ENCODE measurements around the gene CWH43.
"Not testable (repeated sequence)": the region's sequence is repeated elsewhere in the genome, so short reads cannot be mapped to it uniquely, and the experiment has no call there.

CWH43 gene

DNA sequence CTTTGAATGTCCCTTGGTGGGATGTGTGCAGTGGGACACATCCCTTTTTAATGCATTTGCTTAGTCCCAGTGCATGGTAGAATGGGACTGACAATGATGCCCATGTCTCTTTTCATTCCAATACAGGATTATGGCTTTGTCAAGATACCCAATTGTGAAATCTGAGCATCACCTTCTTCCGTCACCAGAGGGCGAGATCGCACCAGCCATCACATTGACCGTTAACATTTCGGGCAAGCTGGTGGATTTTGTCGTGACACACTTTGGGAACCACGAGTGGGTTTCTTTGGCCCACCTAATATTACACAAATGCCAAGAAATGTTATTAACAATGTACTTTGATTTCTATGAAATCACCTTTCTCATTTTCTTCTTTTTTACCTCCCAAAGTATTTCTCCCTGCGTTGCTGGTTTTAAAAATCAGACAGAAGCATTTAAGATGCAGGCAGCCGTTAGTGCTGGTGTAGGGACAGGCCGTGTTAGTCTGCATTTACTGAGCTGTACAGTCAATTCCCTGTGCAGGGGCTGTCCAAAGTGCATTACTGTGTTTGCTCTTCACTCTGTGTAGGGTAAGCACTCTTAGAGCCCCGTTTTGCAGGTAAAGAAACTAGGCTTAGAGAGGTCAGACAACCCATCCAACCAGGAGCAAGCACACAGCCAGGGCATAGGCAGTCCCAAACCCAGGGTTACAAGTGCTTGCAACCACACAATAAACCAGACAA, 46.5 kb downstream of the CWH43 start:
- H3K9ac ChIP-seq (ENCODE audit: low read depth, low read length): no peak overlapping the region
- no peaks in the 10 kb centered on the region for H3K4me1 ChIP-seq (ENCODE audit: control insufficient read depth, insufficient read depth, low read length)
- no peaks in the 10 kb centered on the region for H3K36me3 ChIP-seq (ENCODE audit: control insufficient read depth, insufficient read depth, low read length)
- H3K4me3 ChIP-seq (ENCODE audit: low read depth, low read length): no peak overlapping the region
- peaks cover 6% of the 10 kb centered on the region for H3K9me3 ChIP-seq (ENCODE audit: control insufficient read depth, insufficient read depth, low read length)
- no peaks in the 10 kb centered on the region for H3K27me3 ChIP-seq (ENCODE audit: control insufficient read depth, insufficient read depth, low read length)

GRCh38 chr4:49036528-49036927, 50.5 kb downstream of the CWH43 start:
- Histone ChIP-seq H3K4me1 (ENCODE audit: control insufficient read depth, insufficient read depth, low read length) (no peaks in the 10 kb centered on the region), H3K36me3 (ENCODE audit: control insufficient read depth, insufficient read depth, low read length) (no peaks in the 10 kb centered on the region), H3K9ac (ENCODE audit: low read depth, low read length) (no peak overlapping the region), H3K27me3 (ENCODE audit: control insufficient read depth, insufficient read depth, low read length) (no peaks in the 10 kb centered on the region), H3K4me3 (ENCODE audit: low read depth, low read length) (no peak overlapping the region), H3K9me3 (ENCODE audit: control insufficient read depth, insufficient read depth, low read length) (peaks cover 6% of the 10 kb centered on the region)

DNA sequence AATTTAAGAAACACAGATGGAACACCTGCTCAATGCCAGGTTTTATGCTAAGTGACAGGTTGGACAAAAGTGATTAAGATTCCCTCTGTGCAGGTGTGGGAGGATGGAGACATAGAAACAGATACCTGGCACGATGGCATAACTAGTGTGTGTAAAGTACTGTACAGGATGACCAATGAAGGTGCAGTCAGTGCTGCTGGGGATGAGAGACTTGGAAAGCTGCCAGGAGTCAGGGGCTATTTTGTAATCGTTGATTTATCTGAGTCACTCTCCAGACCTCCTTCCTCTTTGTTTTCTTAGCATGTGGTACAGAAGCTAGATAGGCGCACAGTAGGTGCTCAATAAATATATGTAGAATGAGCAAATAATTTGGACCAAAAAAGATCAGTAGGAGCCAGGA, 58.2 kb downstream of the CWH43 start:
- Histone ChIP-seq H3K36me3 (ENCODE audit: control insufficient read depth, insufficient read depth, low read length) (no peaks in the 10 kb centered on the region), H3K9ac (ENCODE audit: low read depth, low read length) (no peak overlapping the region), H3K9me3 (ENCODE audit: control insufficient read depth, insufficient read depth, low read length) (peaks cover 12% of the 10 kb centered on the region), H3K27me3 (ENCODE audit: control insufficient read depth, insufficient read depth, low read length) (no peaks in the 10 kb centered on the region), H3K4me3 (ENCODE audit: low read depth, low read length) (no peak overlapping the region), H3K4me1 (ENCODE audit: control insufficient read depth, insufficient read depth, low read length) (no peaks in the 10 kb centered on the region)

GRCh38 chr4:49058306-49058705, 72.2 kb downstream of the CWH43 start:
- Histone ChIP-seq H3K9me3 (ENCODE audit: control insufficient read depth, insufficient read depth, low read length) (peaks cover 10% of the 10 kb centered on the region), H3K36me3 (ENCODE audit: control insufficient read depth, insufficient read depth, low read length) (no peaks in the 10 kb centered on the region), H3K4me3 (ENCODE audit: low read depth, low read length) (no peak overlapping the region), H3K9ac (ENCODE audit: low read depth, low read length) (no peak overlapping the region), H3K27me3 (ENCODE audit: control insufficient read depth, insufficient read depth, low read length) (no peaks in the 10 kb centered on the region), H3K4me1 (ENCODE audit: control insufficient read depth, insufficient read depth, low read length) (no peaks in the 10 kb centered on the region)

- Histone ChIP-seq H3K9me3 (ENCODE audit: control insufficient read depth, insufficient read depth, low read length) (peaks cover 24% of the 10 kb centered on the region), H3K4me3 (ENCODE audit: low read depth, low read length) (no peak overlapping the region), H3K36me3 (ENCODE audit: control insufficient read depth, insufficient read depth, low read length) (no peaks in the 10 kb centered on the region), H3K27me3 (ENCODE audit: control insufficient read depth, insufficient read depth, low read length) (no peaks in the 10 kb centered on the region), H3K4me1 (ENCODE audit: control insufficient read depth, insufficient read depth, low read length) (no peaks in the 10 kb centered on the region), H3K9ac (ENCODE audit: low read depth, low read length) (no peak overlapping the region)
Measured at GRCh38 chr4:49063670-49064069, 77.6 kb downstream of the CWH43 start.

- not testable (repeated sequence) for H3K4me1 ChIP-seq (ENCODE audit: control insufficient read depth, insufficient read depth, low read length); H3K9ac ChIP-seq (ENCODE audit: low read depth, low read length); H3K36me3 ChIP-seq (ENCODE audit: control insufficient read depth, insufficient read depth, low read length); H3K9me3 ChIP-seq (ENCODE audit: control insufficient read depth, insufficient read depth, low read length); H3K4me3 ChIP-seq (ENCODE audit: low read depth, low read length); H3K27me3 ChIP-seq (ENCODE audit: control insufficient read depth, insufficient read depth, low read length)
Measured at GRCh38 chr4:49072196-49072595, 86.1 kb downstream of the CWH43 start.

GRCh38 chr4:49091883-49092282, 105.8 kb downstream of the CWH43 start:
- not testable (repeated sequence) for H3K27me3 ChIP-seq (ENCODE audit: control insufficient read depth, insufficient read depth, low read length); H3K36me3 ChIP-seq (ENCODE audit: control insufficient read depth, insufficient read depth, low read length); H3K4me3 ChIP-seq (ENCODE audit: low read depth, low read length); H3K4me1 ChIP-seq (ENCODE audit: control insufficient read depth, insufficient read depth, low read length); H3K9ac ChIP-seq (ENCODE audit: low read depth, low read length)
- peaks cover 39% of the 10 kb centered on the region for H3K9me3 ChIP-seq (ENCODE audit: control insufficient read depth, insufficient read depth, low read length)

- not testable (repeated sequence) for H3K36me3 ChIP-seq (ENCODE audit: control insufficient read depth, insufficient read depth, low read length); H3K4me1 ChIP-seq (ENCODE audit: control insufficient read depth, insufficient read depth, low read length); H3K9ac ChIP-seq (ENCODE audit: low read depth, low read length); H3K4me3 ChIP-seq (ENCODE audit: low read depth, low read length); H3K27me3 ChIP-seq (ENCODE audit: control insufficient read depth, insufficient read depth, low read length)
- peaks cover 42% of the 10 kb centered on the region for H3K9me3 ChIP-seq (ENCODE audit: control insufficient read depth, insufficient read depth, low read length)
Measured at GRCh38 chr4:49092608-49093135, 106.6 kb downstream of the CWH43 start.

GRCh38 chr4:49096215-49096614, 110.1 kb downstream of the CWH43 start:
- H3K4me3 ChIP-seq (ENCODE audit: low read depth, low read length); H3K27me3 ChIP-seq (ENCODE audit: control insufficient read depth, insufficient read depth, low read length); H3K9ac ChIP-seq (ENCODE audit: low read depth, low read length); H3K36me3 ChIP-seq (ENCODE audit: control insufficient read depth, insufficient read depth, low read length); H3K4me1 ChIP-seq (ENCODE audit: control insufficient read depth, insufficient read depth, low read length): not testable (repeated sequence)
- H3K9me3 ChIP-seq (ENCODE audit: control insufficient read depth, insufficient read depth, low read length): peaks cover 57% of the 10 kb centered on the region

- not testable (repeated sequence) for H3K36me3 ChIP-seq (ENCODE audit: control insufficient read depth, insufficient read depth, low read length); H3K27me3 ChIP-seq (ENCODE audit: control insufficient read depth, insufficient read depth, low read length); H3K4me3 ChIP-seq (ENCODE audit: low read depth, low read length); H3K4me1 ChIP-seq (ENCODE audit: control insufficient read depth, insufficient read depth, low read length); H3K9ac ChIP-seq (ENCODE audit: low read depth, low read length)
- H3K9me3 ChIP-seq (ENCODE audit: control insufficient read depth, insufficient read depth, low read length): peaks cover 53% of the 10 kb centered on the region
Measured at GRCh38 chr4:49096627-49097026, 110.6 kb downstream of the CWH43 start.

- not testable (repeated sequence) for H3K36me3 ChIP-seq (ENCODE audit: control insufficient read depth, insufficient read depth, low read length); H3K27me3 ChIP-seq (ENCODE audit: control insufficient read depth, insufficient read depth, low read length); H3K4me3 ChIP-seq (ENCODE audit: low read depth, low read length); H3K4me1 ChIP-seq (ENCODE audit: control insufficient read depth, insufficient read depth, low read length); H3K9ac ChIP-seq (ENCODE audit: low read depth, low read length)
- H3K9me3 ChIP-seq (ENCODE audit: control insufficient read depth, insufficient read depth, low read length): peaks cover 49% of the 10 kb centered on the region
Measured at GRCh38 chr4:49097071-49097470, 111.0 kb downstream of the CWH43 start.

DNA sequence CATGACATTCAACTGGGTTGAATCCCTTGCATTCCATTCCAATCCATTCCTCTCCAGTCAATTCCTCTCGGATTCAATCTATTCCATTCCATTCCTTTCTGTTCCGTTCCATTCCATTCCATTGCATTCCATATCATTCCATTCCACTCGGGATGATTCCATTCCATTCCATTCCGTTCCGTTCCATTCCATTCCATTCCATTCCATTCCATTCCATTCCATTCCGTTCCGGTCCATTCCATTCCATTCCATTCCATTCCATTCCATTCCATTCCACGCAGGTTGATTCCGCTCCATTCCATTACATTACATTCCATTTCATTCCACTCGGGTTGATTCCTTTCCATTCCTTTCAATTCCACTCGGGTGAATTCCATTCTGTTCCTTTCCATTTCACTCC, 111.4 kb downstream of the CWH43 start:
- not testable (repeated sequence) for H3K36me3 ChIP-seq (ENCODE audit: control insufficient read depth, insufficient read depth, low read length); H3K4me1 ChIP-seq (ENCODE audit: control insufficient read depth, insufficient read depth, low read length); H3K4me3 ChIP-seq (ENCODE audit: low read depth, low read length); H3K9ac ChIP-seq (ENCODE audit: low read depth, low read length); H3K27me3 ChIP-seq (ENCODE audit: control insufficient read depth, insufficient read depth, low read length)
- H3K9me3 ChIP-seq (ENCODE audit: control insufficient read depth, insufficient read depth, low read length): peaks cover 48% of the 10 kb centered on the region
